Hypothalamus (tissue), 51 donors: ENCODE measurements around the gene TRIM38.
"Not testable (repeated sequence)": the region's sequence is repeated elsewhere in the genome, so short reads cannot be mapped to it uniquely, and the experiment has no call there.

Source experiments
- DNase-seq, 51 donors: peaks; one replicate each; lab custom pipeline; 2025; lab: John Stamatoyannopoulos, UW

TRIM38 gene

DNA sequence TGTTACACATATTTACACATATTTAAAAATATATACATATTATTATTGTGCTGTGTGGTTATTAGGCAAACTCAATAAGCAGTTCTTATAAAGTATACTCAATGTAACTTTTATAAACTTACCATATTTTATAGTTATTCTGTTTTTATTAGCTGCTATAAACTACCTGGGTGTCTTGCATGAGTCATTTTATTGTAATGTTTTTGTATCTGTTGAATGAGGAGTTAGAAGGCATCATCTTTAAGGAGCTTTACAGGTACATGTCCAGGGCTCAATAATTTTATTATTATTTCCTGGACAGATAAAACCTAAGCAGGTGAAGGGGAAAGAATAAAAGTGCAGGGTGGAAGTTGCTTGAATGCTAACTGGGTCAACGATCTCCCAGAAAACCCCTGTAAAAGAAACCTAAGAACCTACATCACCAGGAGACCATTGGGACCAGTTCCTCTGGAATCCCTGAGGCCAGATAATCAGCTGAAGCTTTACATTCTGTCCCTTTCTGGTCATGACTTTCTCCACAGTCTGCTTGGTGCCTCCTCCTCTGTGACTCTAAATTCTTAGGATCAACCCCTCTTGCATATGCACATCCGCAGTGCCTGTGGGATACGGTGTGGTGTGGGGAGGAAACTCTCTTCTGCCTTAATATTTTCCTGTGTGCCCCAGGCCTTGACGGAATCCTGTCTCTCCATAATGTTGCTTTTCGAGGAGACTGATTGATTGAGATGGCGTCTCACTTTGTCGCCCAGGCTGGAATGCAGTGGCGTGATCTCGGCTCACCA, 38.0 kb downstream of the TRIM38 start:
- no peak for DNase-seq

DNA sequence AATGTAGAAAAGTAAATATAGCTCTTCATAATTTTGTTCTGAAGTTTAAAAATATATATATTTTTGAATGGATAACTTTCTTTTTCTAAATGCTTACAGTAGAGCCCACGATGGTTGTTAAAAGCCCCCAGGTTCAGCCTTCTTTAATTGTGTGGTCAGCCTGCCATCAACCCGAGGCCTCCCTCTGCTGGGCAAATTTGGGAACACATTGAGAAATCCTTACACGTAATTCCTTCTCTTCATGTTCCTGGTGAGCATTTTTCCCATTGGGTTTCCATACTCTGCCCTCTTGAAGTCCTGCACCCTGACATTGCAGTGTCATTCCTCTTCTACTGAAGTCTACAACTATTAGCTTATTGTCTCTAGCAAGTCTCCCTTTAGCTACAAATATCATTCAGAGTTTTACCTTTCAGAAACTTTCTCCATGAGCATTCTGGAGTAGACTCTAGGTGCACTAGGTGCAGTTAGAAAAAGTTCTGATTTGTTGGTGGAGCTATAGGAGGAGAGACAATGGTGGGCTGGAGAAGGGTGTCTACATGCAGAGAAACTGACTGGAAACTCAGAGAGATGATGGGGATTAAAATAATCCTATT, 40.6 kb downstream of the TRIM38 start:
- peak in 23 of 51 donors; percentile 2 to 52 (median 20) for DNase-seq

DNA sequence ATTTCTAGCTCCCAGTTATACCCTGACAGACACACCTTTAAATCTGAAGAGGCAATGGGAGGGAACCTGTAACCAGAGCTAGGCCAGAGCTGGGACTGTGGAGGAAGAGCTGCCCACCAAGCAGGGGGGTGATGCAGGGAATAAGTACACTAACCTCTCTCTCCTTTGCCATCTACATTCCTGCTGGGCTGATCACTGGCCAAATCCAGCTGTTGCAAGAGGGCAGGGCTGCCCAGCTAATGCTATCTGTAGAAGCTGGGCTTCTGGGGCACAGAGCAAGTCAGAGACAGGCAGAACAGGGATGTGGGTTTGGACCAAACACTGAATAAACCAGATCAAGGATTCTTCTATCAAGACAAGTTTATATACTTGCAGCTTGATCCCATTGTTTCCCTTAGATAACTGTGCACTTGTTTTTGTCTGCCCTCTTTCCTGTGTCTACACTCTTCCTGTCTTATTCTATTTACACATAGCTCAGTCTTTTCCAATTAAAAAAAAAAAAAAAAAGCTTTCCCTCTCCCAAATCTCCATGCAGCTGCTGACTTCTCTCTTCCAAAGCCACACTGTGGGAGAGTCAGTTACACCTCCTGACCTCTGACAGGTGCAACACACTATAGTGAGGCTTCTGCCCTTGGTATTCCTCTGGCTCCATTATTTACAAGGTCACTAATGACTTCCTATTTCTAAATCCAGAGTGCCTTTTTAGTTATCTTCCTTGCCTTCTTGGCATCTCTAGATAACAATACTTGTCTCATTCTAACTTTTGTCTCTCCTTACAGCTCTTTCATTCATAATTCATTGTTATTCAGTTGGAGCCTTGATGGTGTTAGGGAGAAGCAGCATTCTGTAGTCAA, 43.7 kb downstream of the TRIM38 start:
- DNase-seq, result no peak

DNA sequence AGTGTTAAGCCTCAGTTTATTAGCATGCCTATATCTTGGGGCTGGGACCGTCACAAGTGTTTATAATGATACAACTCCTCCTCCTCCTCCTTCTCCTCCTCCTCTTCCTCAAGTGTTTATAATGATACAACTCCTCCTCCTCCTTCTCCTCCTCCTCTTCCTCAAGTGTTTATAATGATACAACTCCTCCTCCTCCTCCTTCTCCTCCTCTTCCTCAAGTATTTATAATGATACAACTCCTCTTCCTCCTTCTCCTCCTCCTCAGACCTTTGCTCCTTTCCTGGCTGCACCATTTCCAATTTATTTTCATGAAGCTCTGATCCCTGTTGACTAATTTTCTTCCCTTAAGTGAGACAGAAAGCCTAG, 44.3 kb downstream of the TRIM38 start:
- DNase-seq, result not testable (repeated sequence)

DNA sequence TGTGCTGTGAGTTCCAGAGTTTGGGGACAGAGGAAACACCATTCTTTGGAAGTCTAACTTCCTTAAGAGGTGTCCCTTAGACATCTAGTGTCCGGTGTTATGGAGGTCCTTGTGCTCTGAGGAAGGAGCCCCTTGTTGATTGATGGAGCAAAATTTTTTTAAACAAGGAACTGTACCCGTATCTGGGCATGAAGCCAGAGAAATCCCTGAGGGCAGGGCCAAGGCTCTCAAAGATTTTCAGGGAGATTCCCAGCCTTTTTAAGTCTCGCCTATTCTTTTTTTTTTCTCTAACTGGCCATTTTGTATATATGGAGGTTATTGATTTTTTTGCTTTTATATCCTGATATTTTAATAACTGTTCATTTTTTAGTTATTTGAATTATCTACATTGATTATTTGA, 45.9 kb downstream of the TRIM38 start:
- no peak for DNase-seq

DNA sequence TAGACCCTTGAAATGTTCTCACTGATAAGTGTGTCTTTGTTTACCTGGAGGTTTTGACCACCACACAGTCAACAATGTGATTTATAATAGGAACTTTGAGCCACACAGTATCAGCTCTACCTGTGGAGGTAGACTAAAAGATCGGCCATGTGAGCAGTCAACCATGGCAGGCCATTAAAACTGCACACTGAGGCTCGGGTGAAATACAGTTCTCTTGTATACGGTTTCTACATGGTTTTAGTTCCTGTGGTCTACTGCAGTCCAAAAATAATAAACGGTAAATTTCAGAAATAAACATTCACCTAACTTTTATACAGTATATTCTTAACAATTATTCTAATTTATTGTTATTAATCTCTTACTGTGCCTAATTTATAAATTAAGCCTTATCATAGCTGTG, 47.2 kb downstream of the TRIM38 start:
- no peak for DNase-seq

DNA sequence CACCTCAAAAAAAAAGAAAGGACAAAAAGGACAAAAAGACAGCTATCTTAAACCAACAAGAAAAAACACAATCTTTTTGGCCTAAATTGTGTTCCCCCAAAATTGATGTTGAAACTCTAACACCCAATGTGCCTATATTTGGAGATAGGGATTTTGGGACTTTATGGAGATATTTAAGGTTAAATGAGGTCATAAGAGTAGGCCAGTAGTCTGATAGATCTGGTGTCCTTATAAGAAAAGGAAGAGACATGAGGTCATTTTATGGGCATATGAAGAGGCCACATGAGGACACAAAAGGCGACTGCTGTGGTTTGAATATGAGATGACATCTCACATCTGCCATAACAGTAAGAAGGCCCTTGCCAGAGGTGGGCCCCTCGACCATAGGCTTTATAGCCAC, 49.5 kb downstream of the TRIM38 start:
- no peak for DNase-seq

DNA sequence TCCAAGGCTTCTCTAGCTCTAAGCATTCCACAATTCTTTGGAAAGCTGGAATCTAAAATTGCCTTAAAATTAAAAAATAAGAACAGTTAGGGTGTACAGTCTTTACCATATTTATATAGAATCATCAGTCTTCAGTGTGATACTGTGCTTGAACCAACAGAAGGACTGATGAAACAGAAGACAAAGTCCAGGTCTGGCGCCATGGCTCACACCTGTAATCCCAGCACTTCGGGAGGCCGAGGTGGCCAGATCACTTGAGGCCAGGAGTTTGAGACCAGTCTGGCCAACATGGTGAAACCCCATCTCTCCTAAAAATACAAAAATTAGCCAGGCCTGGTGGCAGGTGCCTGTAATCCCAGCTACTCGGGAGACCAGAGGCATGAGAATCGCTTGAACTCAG, 51.8 kb downstream of the TRIM38 start:
- not testable (repeated sequence) for DNase-seq

DNA sequence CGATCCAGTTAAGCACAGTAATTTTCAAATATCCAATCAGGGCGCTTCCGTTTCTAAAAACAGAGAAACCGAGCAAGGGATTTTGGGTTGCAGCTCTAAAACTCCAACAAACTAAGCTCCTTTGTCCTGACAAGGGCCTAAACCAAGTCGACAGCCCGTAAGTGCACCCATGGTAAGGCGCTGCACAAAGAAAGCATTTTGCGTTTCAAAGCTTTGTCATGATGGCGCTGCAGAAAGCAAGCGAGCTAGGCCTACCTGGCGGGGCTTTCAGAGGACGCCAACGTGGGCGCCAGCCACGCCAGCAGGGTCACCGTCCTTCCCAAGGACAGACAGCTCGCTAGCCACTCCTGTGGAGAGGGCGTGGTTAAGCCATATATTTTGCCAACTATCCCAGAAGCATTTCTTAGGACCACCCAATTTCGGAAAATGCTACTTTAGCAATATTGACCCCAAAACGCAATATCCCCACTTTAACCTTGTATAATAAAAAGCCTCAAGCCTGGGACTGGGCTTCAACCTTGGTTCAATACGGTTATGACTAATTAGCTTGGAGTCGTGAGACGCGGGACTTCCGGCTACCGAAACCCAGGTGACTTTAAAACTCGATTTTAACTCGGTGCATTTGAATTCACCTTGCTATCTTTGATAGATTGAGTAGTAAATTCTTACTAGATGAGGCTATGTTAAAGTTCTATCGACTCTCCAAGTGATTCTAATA, 53.8 kb downstream of the TRIM38 start:
- peak in 1 of 51 donors; percentile 5 for DNase-seq

DNA sequence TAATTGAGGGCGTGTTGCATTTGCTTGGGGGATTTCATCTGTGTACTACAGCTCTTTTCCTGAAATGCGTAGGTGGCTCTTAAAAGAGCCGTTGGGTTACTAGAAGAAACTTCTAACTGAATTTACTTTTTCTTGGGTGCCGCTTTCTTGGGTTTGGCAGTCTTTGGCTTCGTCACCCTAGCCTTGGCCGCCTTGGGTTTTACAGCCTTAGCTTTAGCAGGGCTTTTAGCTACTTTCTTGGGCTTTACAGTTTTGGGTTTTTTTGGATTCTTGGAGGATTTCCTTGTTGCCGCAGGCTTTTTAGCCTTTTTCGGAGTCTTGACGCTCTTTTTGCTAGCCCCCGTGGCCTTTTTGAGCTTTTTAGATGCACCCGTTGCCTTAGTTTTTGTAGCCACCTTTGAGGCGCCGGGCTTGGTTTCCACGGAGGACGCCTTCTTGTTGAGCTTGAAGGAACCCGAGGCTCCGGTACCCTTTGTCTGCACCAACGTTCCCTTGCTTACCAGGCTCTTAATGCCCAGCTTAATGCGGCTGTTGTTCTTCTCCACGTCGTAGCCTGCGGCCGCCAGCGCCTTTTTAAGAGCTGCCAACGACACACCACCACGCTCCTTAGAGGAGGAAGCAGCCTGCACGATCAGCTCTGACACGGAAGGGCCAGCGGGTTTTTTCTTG, 54.5 kb downstream of the TRIM38 start:
- peak in 6 of 51 donors; percentile 31 to 72 (median 56) for DNase-seq

DNA sequence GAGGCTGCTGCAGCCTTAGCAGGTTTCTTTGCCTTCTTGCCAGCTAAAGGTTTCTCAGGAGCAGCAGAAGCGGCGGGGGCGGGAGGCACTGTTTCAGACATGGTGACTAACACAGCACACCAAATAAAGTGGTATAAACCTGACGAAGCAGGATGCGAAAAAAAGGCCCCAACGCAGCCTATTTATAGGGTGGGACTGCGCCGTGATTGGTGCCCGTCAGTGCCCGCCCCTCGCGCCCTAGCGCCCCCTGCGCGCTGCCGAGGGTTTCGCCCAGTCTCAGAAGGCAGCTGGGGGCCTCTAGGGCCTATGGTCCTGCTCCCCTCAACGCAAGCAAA, 55.0 kb downstream of the TRIM38 start:
- peak in 35 of 51 donors; percentile 10 to 75 (median 32) for DNase-seq

DNA sequence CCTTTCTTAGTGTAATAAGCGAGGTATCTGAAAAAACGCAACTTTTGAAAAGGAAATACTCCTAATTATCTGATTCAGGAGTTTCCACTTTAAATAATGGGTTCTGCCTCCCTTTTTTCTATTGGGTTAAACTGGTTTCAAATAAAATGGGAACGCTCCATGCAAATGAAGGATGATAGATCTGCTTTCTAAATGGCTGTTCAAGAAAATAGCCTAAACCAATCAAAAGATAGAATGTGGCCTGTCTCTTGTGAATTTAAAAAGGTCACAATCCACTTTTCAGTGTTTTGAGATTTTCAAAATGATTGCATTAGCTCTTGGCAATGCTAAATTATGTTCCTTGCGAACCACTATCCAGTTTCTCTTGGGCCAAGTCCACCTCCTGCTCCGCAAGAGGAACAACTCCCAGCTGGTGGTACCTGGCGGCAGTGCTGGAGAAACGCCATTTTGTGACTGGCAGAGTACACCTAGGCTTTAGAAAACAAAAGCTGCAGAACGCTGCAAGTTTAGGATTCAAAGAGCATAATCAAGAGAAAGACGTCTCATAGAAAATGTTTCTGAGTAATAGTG, 56.7 kb downstream of the TRIM38 start:
- DNase-seq, result no peak

DNA sequence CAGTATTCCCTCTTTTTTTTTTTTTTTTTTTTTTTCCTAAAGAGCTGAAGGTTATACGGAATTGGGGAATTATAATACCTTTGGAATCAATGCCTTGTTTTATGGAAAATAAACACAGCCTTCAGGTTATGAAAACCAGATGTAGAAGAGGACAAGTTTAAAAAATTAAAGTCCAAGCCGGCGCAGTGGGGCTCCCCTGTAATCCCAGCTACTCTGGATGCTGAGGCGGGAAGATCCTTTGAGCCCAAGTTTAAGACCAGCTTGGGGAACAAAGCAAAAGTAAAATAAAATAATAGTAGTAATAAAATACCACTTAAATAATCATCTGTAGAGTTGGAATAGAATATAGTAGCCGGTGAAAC, 57.3 kb downstream of the TRIM38 start:
- no peak for DNase-seq

DNA sequence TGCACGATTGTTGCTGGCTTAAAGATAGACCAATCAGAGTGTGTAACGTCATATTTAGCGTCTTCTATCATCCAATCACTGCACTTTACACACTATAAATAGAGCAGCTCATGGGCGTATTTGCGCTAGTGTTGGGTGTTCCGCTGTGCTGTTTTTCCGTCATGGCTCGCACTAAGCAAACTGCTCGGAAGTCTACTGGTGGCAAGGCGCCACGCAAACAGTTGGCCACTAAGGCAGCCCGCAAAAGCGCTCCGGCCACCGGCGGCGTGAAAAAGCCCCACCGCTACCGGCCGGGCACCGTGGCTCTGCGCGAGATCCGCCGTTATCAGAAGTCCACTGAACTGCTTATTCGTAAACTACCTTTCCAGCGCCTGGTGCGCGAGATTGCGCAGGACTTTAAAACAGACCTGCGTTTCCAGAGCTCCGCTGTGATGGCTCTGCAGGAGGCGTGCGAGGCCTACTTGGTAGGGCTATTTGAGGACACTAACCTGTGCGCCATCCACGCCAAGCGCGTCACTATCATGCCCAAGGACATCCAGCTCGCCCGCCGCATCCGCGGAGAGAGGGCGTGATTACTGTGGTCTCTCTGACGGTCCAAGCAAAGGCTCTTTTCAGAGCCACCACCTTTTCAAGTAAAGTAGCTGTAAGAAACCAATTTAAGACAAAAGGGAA, 57.9 kb downstream of the TRIM38 start:
- DNase-seq, result peak in 46 of 51 donors; percentile 12 to 83 (median 50)

DNA sequence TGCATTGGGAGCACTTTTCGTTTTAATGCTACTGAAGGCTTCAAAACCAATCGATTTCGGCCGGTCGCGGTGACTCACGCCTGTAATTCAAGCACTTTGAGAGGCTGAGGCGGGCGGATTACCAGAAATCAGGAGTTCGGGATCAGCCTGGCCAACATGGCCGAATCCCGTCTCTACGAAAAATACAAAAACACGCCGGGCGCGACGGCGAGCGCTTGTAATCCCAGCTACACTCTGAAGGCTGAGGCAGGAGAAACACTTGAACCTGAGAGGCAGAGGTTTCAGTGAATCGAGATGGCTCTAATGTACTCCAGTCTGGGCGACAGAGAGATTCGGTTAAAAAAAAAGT, 58.4 kb downstream of the TRIM38 start:
- DNase-seq, result peak in 27 of 51 donors; percentile 6 to 84 (median 32)

DNA sequence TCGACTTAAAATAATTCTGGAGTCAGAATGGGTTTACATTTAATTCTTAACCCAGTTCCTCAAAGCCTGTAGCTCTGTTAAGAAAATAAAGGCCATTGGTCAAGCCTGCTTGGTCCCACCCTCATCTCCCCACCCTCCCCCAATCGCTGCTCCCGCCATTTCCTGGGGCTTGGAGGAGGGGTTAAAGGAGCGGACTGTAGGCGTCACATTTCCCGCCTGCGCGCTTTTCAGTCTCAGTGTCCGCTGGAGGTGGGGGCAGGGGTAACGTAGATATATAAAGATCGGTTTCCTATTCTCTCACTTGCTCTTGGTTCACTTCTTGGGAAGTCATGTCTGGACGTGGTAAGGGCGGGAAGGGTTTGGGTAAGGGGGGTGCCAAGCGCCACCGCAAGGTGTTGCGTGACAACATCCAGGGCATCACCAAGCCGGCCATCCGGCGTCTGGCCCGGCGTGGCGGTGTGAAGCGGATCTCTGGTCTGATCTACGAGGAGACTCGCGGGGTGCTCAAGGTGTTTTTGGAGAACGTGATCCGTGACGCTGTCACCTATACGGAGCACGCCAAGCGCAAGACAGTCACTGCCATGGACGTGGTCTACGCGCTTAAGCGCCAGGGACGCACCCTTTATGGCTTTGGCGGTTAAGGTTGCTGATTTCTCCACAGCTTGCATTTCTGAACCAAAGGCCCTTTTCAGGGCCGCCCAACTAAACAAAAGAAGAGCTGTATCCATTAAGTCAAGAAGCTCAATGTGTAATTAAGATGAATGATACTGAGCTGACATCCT, 58.9 kb downstream of the TRIM38 start:
- DNase-seq, result peak in 50 of 51 donors; percentile 34 to 93 (median 80)

DNA sequence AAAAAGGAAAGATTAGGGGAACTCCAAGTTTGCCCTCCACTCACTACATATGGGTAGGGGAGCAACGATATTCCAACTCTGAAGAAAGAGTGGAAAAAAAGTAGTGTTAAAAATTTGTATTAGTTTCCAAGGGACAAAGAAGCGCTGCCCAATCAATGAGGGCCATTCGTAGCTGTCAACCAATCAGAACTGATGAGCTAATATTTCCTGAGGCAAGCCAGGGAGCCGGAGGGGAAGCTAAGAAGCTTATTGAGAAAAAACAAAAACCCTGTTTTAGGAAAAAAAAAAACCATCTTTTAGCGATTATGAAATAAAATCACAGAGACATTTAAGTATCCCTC, 59.5 kb downstream of the TRIM38 start:
- peak in 39 of 51 donors; percentile 6 to 76 (median 42) for DNase-seq

DNA sequence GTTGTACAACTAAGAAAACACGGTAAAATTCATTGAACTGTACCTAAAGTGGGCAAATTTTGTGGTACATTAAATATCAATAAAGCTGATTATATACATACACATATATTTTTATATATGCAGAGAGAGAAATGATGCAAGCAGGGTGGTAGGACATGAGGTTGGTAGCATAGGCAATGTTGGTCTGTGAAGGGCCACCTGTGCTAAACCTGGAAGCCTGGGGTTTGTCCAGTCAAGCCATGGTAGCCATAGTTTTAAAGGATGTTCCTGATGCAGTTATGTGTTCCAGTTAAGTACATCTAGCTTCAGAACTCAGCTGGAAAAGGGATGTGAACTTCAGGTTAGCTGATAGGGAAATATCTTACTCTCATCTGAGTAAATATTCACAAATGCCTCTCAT, 60.1 kb downstream of the TRIM38 start:
- no peak for DNase-seq

DNA sequence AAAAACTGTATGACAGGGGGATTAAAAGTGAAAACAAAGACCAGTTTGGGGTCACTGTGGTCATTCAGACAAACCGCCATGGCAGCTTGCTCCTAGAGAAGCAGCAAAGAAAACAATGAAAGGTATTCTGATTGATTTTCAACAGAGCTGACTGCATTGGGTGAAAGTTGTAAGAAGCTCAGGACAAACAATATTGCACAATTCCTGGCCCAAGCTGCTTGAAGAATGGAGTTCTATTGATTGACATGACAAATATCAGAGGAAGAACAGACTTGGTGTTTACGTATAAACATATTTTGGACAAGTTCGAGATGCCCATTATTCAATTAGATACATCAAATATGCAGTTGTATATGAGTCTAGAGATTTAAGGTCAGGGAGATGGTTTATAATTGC, 62.0 kb downstream of the TRIM38 start:
- DNase-seq, result no peak
